Measurements from ENCODE around the gene CACNA2D1. TPM values are rescaled to one million over a fixed set of nuclear protein-coding genes. Genes with fewer than 3 reads are reported as not detected.

Gene CACNA2D1
- total and polyA plus RNA-seq, 8 donors: 10.7 to 20.8 (median 16.6) TPM

GRCh38 chr7:82241356-82241755, 202.2 kb downstream of the CACNA2D1 start:
- H3K4me3 ChIP-seq: no peak overlapping the region
- no peak overlapping the region for H3K27ac ChIP-seq
- no peak for DNase-seq
- intact Hi-C loops (cut with DNase I): no loop called here
- no peaks in the 10 kb centered on the region for H3K9me3 ChIP-seq
- H3K4me1 ChIP-seq: no peaks in the 10 kb centered on the region
- no peaks in the 10 kb centered on the region for H3K27me3 ChIP-seq
- TF ChIP-seq CTCF (IDR thresholded peaks at IDR 0.05): no peak
- H3K36me3 ChIP-seq: no peaks in the 10 kb centered on the region
- no peak for ATAC-seq

- no peaks in the 10 kb centered on the region for H3K9me3 ChIP-seq
- DNase-seq: no peak
- intact Hi-C loops (cut with DNase I): no loop called here
- no peaks in the 10 kb centered on the region for H3K27me3 ChIP-seq
- ATAC-seq: no peak
- H3K4me3 ChIP-seq: no peak overlapping the region
- H3K4me1 ChIP-seq: no peaks in the 10 kb centered on the region
- H3K27ac ChIP-seq: no peak overlapping the region
- no peak for TF ChIP-seq CTCF (IDR thresholded peaks at IDR 0.05)
- H3K36me3 ChIP-seq: no peaks in the 10 kb centered on the region
Measured at GRCh38 chr7:82235713-82236112, 207.9 kb downstream of the CACNA2D1 start.

GRCh38 chr7:82234457-82235049, 209.0 kb downstream of the CACNA2D1 start:
- Histone ChIP-seq H3K9me3 (no peaks in the 10 kb centered on the region), H3K27ac (no peak overlapping the region), H3K4me1 (no peaks in the 10 kb centered on the region), H3K36me3 (no peaks in the 10 kb centered on the region), H3K4me3 (no peak overlapping the region), H3K27me3 (no peaks in the 10 kb centered on the region)
- DNase-seq (peak in 2 of 4 donors; percentile 28 to 48), ATAC-seq (no peak)
- intact Hi-C loops (cut with DNase I): no loop called here
- TF ChIP-seq CTCF (IDR thresholded peaks at IDR 0.05): peak in 1 of 2 donors; percentile 33

- Histone ChIP-seq H3K4me1 (no peaks in the 10 kb centered on the region), H3K9me3 (no peaks in the 10 kb centered on the region), H3K27me3 (no peaks in the 10 kb centered on the region), H3K4me3 (no peak overlapping the region), H3K27ac (no peak overlapping the region), H3K36me3 (no peaks in the 10 kb centered on the region)
- no peak for DNase-seq
- ATAC-seq: no peak
- intact Hi-C loops (cut with DNase I): no loop called here
- no peak for TF ChIP-seq CTCF (IDR thresholded peaks at IDR 0.05)
Measured at GRCh38 chr7:82230811-82231581, 212.6 kb downstream of the CACNA2D1 start.

- H3K9me3 ChIP-seq: no peaks in the 10 kb centered on the region
- no peak overlapping the region for H3K27ac ChIP-seq
- H3K4me1 ChIP-seq: no peaks in the 10 kb centered on the region
- intact Hi-C loops (cut with DNase I): no loop called here
- no peak overlapping the region for H3K4me3 ChIP-seq
- no peak for TF ChIP-seq CTCF (IDR thresholded peaks at IDR 0.05)
- H3K27me3 ChIP-seq: no peaks in the 10 kb centered on the region
- ATAC-seq (no peak), DNase-seq (no peak)
- no peaks in the 10 kb centered on the region for H3K36me3 ChIP-seq
Measured at GRCh38 chr7:82229164-82229563, 214.4 kb downstream of the CACNA2D1 start.
